ENCODE data around the gene ADAMTSL1. TPM values are rescaled to one million over a fixed set of nuclear protein-coding genes. Genes with fewer than 3 reads are reported as not detected.

Gene ADAMTSL1
- total and polyA plus RNA-seq, 9 of the 15 experiments (the other 6 are each of a cell fraction or from before 2014, with no cell fraction given) = 0.01 TPM; not detected in 8

DNA sequence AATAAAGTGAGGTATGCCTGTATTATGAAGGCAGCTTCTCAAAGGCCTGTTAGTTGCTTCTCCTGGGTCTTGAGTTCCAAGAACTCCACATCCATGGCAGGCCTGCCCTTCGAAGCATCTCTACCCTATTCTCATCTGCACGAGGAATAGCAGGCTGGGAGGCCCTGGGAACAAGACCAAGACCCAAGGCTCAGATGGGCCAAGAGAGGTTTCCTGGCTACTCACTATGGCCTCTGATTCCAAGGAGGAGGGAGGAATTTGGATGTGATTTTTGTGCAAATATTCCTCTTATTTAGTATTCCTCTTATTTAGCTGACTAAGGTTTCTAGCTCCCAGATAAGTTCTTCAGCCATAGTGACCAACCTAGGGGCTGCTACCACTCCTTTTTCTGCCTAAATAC, 407.8 kb downstream of the ADAMTSL1 start (continued):
- TF ChIP-seq ZHX1 (conservative IDR thresholded peaks at IDR 0.05; ENCODE audit: low read length) (no peak), DDX20 (tag; IDR thresholded peaks at IDR 0.05; ENCODE audit: low read depth) (no peak), ZNF143 (CRISPR knock-in tag; IDR thresholded peaks at IDR 0.05) (no peak), SREBF1 (IDR thresholded peaks at IDR 0.05; ENCODE audit: borderline replicate concordance, low read depth, low read length) (no peak)

GRCh38 chr9:18887546-18887945, 413.6 kb downstream of the ADAMTSL1 start:
- H3K79me2 ChIP-seq (ENCODE audit: control insufficient read depth, insufficient read depth, low read length) = no peaks in the 10 kb centered on the region
- in situ Hi-C loops (cut with MboI) (no loop called here), intact Hi-C loops (cut with micrococcal nuclease) (no loop called here)
- no peak overlapping the region for H3K9ac ChIP-seq (ENCODE audit: insufficient read depth in 1 of 2, low read depth in 2 of 2, low read length in 2 of 2)
- H3K4me1 ChIP-seq (replicated peaks in 1 of 2; ENCODE audit: control insufficient read depth in 2 of 2, insufficient read depth in 2 of 2, low read length in 2 of 2) = no peaks in the 10 kb centered on the region
- ATAC-seq = no peak
- ChIA-PET CTCF (ENCODE audit: low intra/inter-chr PET ratio) (no interaction called here), POLR2A (no interaction called here)
- no peak for TF ChIP-seq SRSF7 (optimal IDR thresholded peaks at IDR 0.05; ENCODE audit: low read depth, low read length)
- TF ChIP-seq ZNF263 (CRISPR knock-in tag; IDR thresholded peaks at IDR 0.05; ENCODE audit: borderline replicate concordance) = no peak
- no peak for TF ChIP-seq OTX1 (CRISPR knock-in tag; IDR thresholded peaks at IDR 0.05)
- no peaks in the 10 kb centered on the region for H4K20me1 ChIP-seq (replicated peaks; ENCODE audit: control insufficient read depth, insufficient read depth, low read length)
- no TSS peak for BruUV-seq (replicated peaks)
- no peaks in the 10 kb centered on the region for H3K9me3 ChIP-seq (replicated peaks; ENCODE audit: control insufficient read depth, insufficient read depth, low read depth, low read length)
- no peak overlapping the region for H3K4me2 ChIP-seq (ENCODE audit: insufficient read depth, low read length)
- H3K36me3 ChIP-seq (ENCODE audit: control insufficient read depth, insufficient read depth, low read length) = no peaks in the 10 kb centered on the region
- no peak for DNase-seq (ENCODE audit: extremely low read depth in 1 of 4, low spot score in 3 of 4)
- no peaks in the 10 kb centered on the region for H3K9me1 ChIP-seq (ENCODE audit: control insufficient read depth, insufficient read depth, low read length)
- H3K27me3 ChIP-seq (ENCODE audit: control insufficient read depth in 2 of 2, insufficient read depth in 2 of 2, low read length in 2 of 2) = no peaks in the 10 kb centered on the region
- 0% methylated on average over 1 of the region's 1 CpG for WGBS (ENCODE audit: insufficient coverage, low coverage, missing lambda C conversion rate)
- H2AFZ ChIP-seq (ENCODE audit: low read depth, low read length) = no peak overlapping the region
- no peak overlapping the region for H3K4me3 ChIP-seq
- no peak for FAIRE-seq
- H3K27ac ChIP-seq (ENCODE audit: extremely low read depth, low read depth, low read length) = no peak overlapping the region

Measured in K562 (cell line).